ENCODE measurements around the gene HECW1.
"Not testable (repeated sequence)": the region's sequence is repeated elsewhere in the genome, so short reads cannot be mapped to it uniquely, and the experiment has no call there.

The HECW1 gene

GRCh38 chr7:43112459-43112940 lies at the start of gene HECW1:
TSS of gene HECW1 (plus strand) at chr7:43112647. CDS start at chr7:43243906, 131,259 bp downstream.
- no peak for DNase-seq

GRCh38 chr7:43071604-43072003 lies 40.8 kb upstream of the HECW1 start:
- DNase-seq = peak; percentile 16

GRCh38 chr7:43072530-43072929 lies 39.9 kb upstream of the HECW1 start:
- no peak for DNase-seq

GRCh38 chr7:43073811-43074210 lies 38.6 kb upstream of the HECW1 start:
- not testable (repeated sequence) for DNase-seq

- peak; percentile 53 for DNase-seq
These were observed 36.2 kb upstream of the HECW1 start for GRCh38 chr7:43076189-43076605.

- DNase-seq = no peak
These were observed 35.8 kb upstream of the HECW1 start for GRCh38 chr7:43076606-43077005.

- no peak for DNase-seq
These were observed 35.2 kb upstream of the HECW1 start for GRCh38 chr7:43077285-43077684.

GRCh38 chr7:43077732-43078391 lies 34.6 kb upstream of the HECW1 start:
- no peak for DNase-seq

GRCh38 chr7:43078794-43079193 lies 33.7 kb upstream of the HECW1 start:
- DNase-seq = no peak

GRCh38 chr7:43081603-43082002 lies 30.8 kb upstream of the HECW1 start:
- DNase-seq = no peak

GRCh38 chr7:43083106-43083505 lies 29.3 kb upstream of the HECW1 start:
- no peak for DNase-seq

GRCh38 chr7:43085017-43085416 lies 27.4 kb upstream of the HECW1 start:
- DNase-seq = no peak

- DNase-seq = no peak
These were observed 26.5 kb upstream of the HECW1 start for GRCh38 chr7:43085992-43086391.

- no peak for DNase-seq
These were observed 19.6 kb upstream of the HECW1 start for GRCh38 chr7:43092819-43093218.

GRCh38 chr7:43096875-43097274 lies 15.6 kb upstream of the HECW1 start:
- no peak for DNase-seq

- no peak for DNase-seq
These were observed 12.7 kb upstream of the HECW1 start for GRCh38 chr7:43099750-43100149.

GRCh38 chr7:43104874-43105520 lies 7.5 kb upstream of the HECW1 start:
- no peak for DNase-seq

- no peak for DNase-seq
These were observed 6.8 kb upstream of the HECW1 start for GRCh38 chr7:43105521-43106120.

- peak; percentile 52 for DNase-seq
These were observed 4.0 kb upstream of the HECW1 start for GRCh38 chr7:43108255-43109011.

- no peak for DNase-seq
These were observed 1.5 kb upstream of the HECW1 start for GRCh38 chr7:43110791-43111535.

GRCh38 chr7:43111630-43112458 lies 603 bp upstream of the HECW1 start:
- DNase-seq = no peak
